ENCODE measurements around the gene TJP1. TPM values are rescaled to one million over a fixed set of nuclear protein-coding genes. Genes with fewer than 3 reads are reported as not detected.
"Not testable (repeated sequence)": the region's sequence is repeated elsewhere in the genome, so short reads cannot be mapped to it uniquely, and the experiment has no call there.

TJP1 gene
- total and polyA plus RNA-seq, 5 experiments from 2014 or later: not detected

- no peak for ATAC-seq
- peaks cover 0 to 20% (median 8%) of the 10 kb centered on the region in 9 donors for H3K9me3 Mint-ChIP-seq
- no peak overlapping the region for H3K4me3 Mint-ChIP-seq
Observed at GRCh38 chr15:29698030-29698701, 124.1 kb downstream of the TJP1 start.

GRCh38 chr15:29696950-29697738 lies 125.1 kb downstream of the TJP1 start:
- Mint-ChIP-seq H3K27me3 (peaks cover under 1 to 8% (median 5%) of the 10 kb centered on the region in 5 donors), H3K4me3 (no peak overlapping the region), H3K27ac (no peak overlapping the region), H3K36me3 (no peaks in the 10 kb centered on the region), H3K9me3 (peaks cover 0 to 22% (median 11%) of the 10 kb centered on the region in 9 donors), H3K4me1 (no peaks in the 10 kb centered on the region)
- POLR2A ChIA-PET: no interaction called here
- ATAC-seq (no peak), DNase-seq (no peak)

More at GRCh38 chr15:29698030-29698701, 124.1 kb downstream of the TJP1 start:
- H3K27ac Mint-ChIP-seq: no peak overlapping the region
- peaks cover 0 to 5% (median 4%) of the 10 kb centered on the region in 5 donors for H3K27me3 Mint-ChIP-seq
- no peaks in the 10 kb centered on the region for H3K4me1 Mint-ChIP-seq
- POLR2A ChIA-PET: no interaction called here
- no peaks in the 10 kb centered on the region for H3K36me3 Mint-ChIP-seq
- DNase-seq: no peak

GRCh38 chr15:29696506-29696905 lies 125.8 kb downstream of the TJP1 start:
- H3K4me3 Mint-ChIP-seq, POLR2A ChIA-PET, H3K4me1 Mint-ChIP-seq, ATAC-seq, H3K27ac Mint-ChIP-seq, H3K27me3 Mint-ChIP-seq, H3K36me3 Mint-ChIP-seq, DNase-seq: not testable (repeated sequence)
- peaks cover 0 to 22% (median 11%) of the 10 kb centered on the region in 9 donors for H3K9me3 Mint-ChIP-seq

- H3K4me3 Mint-ChIP-seq: no peak overlapping the region
- POLR2A ChIA-PET: no interaction called here
- H3K4me1 Mint-ChIP-seq: no peaks in the 10 kb centered on the region
- ATAC-seq (no peak), DNase-seq (no peak)
- H3K27ac Mint-ChIP-seq: no peak overlapping the region
- peaks cover 0 to 22% (median 11%) of the 10 kb centered on the region in 9 donors for H3K9me3 Mint-ChIP-seq
- H3K27me3 Mint-ChIP-seq: peaks cover 5 to 17% (median 15%) of the 10 kb centered on the region in 5 donors
- H3K36me3 Mint-ChIP-seq: no peaks in the 10 kb centered on the region
Observed at GRCh38 chr15:29695489-29696167, 126.6 kb downstream of the TJP1 start.

- peaks cover 0 to 22% (median 11%) of the 10 kb centered on the region in 9 donors for H3K9me3 Mint-ChIP-seq
Observed at GRCh38 chr15:29693225-29693624, 129.0 kb downstream of the TJP1 start.

GRCh38 chr15:29692527-29692926 lies 129.7 kb downstream of the TJP1 start:
- no peak for ATAC-seq
- no peak for DNase-seq
- Mint-ChIP-seq H3K4me1 (no peaks in the 10 kb centered on the region), H3K4me3 (no peak overlapping the region), H3K36me3 (no peaks in the 10 kb centered on the region), H3K27me3 (peaks cover 4 to 32% (median 26%) of the 10 kb centered on the region in 5 donors), H3K27ac (no peak overlapping the region), H3K9me3 (peaks cover 0 to 22% (median 11%) of the 10 kb centered on the region in 9 donors)
- POLR2A ChIA-PET: no interaction called here

More at GRCh38 chr15:29693225-29693624, 129.0 kb downstream of the TJP1 start:
- ATAC-seq (no peak), DNase-seq (no peak)
- no peak overlapping the region for H3K27ac Mint-ChIP-seq
- H3K4me1 Mint-ChIP-seq: no peaks in the 10 kb centered on the region
- POLR2A ChIA-PET: no interaction called here
- H3K27me3 Mint-ChIP-seq: peaks cover 4 to 32% (median 26%) of the 10 kb centered on the region in 5 donors
- no peaks in the 10 kb centered on the region for H3K36me3 Mint-ChIP-seq
- H3K4me3 Mint-ChIP-seq: no peak overlapping the region

GRCh38 chr15:29690765-29691475 lies 131.3 kb downstream of the TJP1 start:
- Mint-ChIP-seq H3K27me3 (peaks cover 4 to 41% (median 26%) of the 10 kb centered on the region in 5 donors), H3K36me3 (no peaks in the 10 kb centered on the region), H3K27ac (no peak overlapping the region), H3K4me1 (no peaks in the 10 kb centered on the region), H3K9me3 (peaks cover 0 to 22% (median 11%) of the 10 kb centered on the region in 9 donors), H3K4me3 (no peak overlapping the region)
- no peak for DNase-seq
- ATAC-seq: no peak
- POLR2A ChIA-PET: no interaction called here

- Mint-ChIP-seq H3K27ac (no peak overlapping the region), H3K27me3 (peaks cover 4 to 48% (median 30%) of the 10 kb centered on the region in 5 donors), H3K4me1 (no peaks in the 10 kb centered on the region), H3K36me3 (no peaks in the 10 kb centered on the region), H3K9me3 (peaks cover 0 to 15% (median 6%) of the 10 kb centered on the region in 9 donors), H3K4me3 (no peak overlapping the region)
- ATAC-seq (no peak), DNase-seq (no peak)
- POLR2A ChIA-PET: no interaction called here
Observed at GRCh38 chr15:29689287-29689986, 132.8 kb downstream of the TJP1 start.

- POLR2A ChIA-PET: no interaction called here
- peaks cover 4 to 48% (median 30%) of the 10 kb centered on the region in 5 donors for H3K27me3 Mint-ChIP-seq
- peaks cover 0 to 8% (median 3%) of the 10 kb centered on the region in 9 donors for H3K9me3 Mint-ChIP-seq
- H3K4me1 Mint-ChIP-seq: no peaks in the 10 kb centered on the region
- no peak overlapping the region for H3K27ac Mint-ChIP-seq
- no peaks in the 10 kb centered on the region for H3K36me3 Mint-ChIP-seq
- no peak overlapping the region for H3K4me3 Mint-ChIP-seq
- DNase-seq (no peak), ATAC-seq (no peak)
Observed at GRCh38 chr15:29688506-29689286, 133.6 kb downstream of the TJP1 start.

- Mint-ChIP-seq H3K9me3 (peaks cover 0 to 4% (median 0%) of the 10 kb centered on the region in 9 donors), H3K36me3 (no peaks in the 10 kb centered on the region), H3K4me1 (no peaks in the 10 kb centered on the region), H3K4me3 (no peak overlapping the region), H3K27me3 (peaks cover 4 to 51% (median 30%) of the 10 kb centered on the region in 5 donors), H3K27ac (no peak overlapping the region)
- ATAC-seq (no peak), DNase-seq (no peak)
- POLR2A ChIA-PET: no interaction called here
Observed at GRCh38 chr15:29687939-29688505, 134.2 kb downstream of the TJP1 start.

- POLR2A ChIA-PET: no interaction called here
- Mint-ChIP-seq H3K27ac (no peak overlapping the region), H3K27me3 (peaks cover 4 to 54% (median 28%) of the 10 kb centered on the region in 5 donors), H3K9me3 (no peaks in the 10 kb centered on the region), H3K36me3 (no peaks in the 10 kb centered on the region), H3K4me3 (no peak overlapping the region), H3K4me1 (no peaks in the 10 kb centered on the region)
- no peak for ATAC-seq
- DNase-seq: no peak
Observed at GRCh38 chr15:29687204-29687815, 135.0 kb downstream of the TJP1 start.
